Transverse colon (tissue), 4 donors: ENCODE measurements around the gene OR7A10. TPM values are rescaled to one million over a fixed set of nuclear protein-coding genes. Genes with fewer than 3 reads are reported as not detected.

Source experiments
- DNase-seq: peaks from one replicate; pipeline ENCODE4 v3.0.0-alpha.2; 2019
- H3K27ac ChIP-seq, 4 donors: fragments of 200-600 bp; sonication (generic); 2 replicates each; pipeline ENCODE4 v1.5.1; 2016 to 2018; ENCODE audit warnings: inconsistent platforms in 4 of 4
- H3K27me3 ChIP-seq: fragments of 200-600 bp; sonication (generic); 2 replicates; pipeline ENCODE4 v1.5.1; 2017; ENCODE audit warnings: inconsistent platforms
- H3K36me3 ChIP-seq, 4 donors: fragments of 200-600 bp; sonication (generic); 2 replicates each; pipeline ENCODE4 v1.5.1; 2017 to 2019; ENCODE audit warnings: inconsistent platforms in 4 of 4
- H3K4me1 ChIP-seq, 4 donors: fragments of 200-600 bp; sonication (generic); 2 replicates each; pipeline ENCODE4 v1.5.1; 2017 to 2020; ENCODE audit warnings: inconsistent platforms in 4 of 4
- H3K4me3 ChIP-seq, 4 donors: fragments of 200-600 bp; sonication (generic); 1 replicate in 1 of 4; 2 replicates in 3 of 4; pipeline versions ENCODE4 v1.5.1 to v1.6.1; 2017 to 2019; ENCODE audit warnings: inconsistent platforms in 4 of 4
- H3K9me3 ChIP-seq, 2 donors: fragments of 200-600 bp; sonication (generic); 2 replicates each; pipeline ENCODE4 v1.5.1; 2017 to 2019; ENCODE audit warnings: inconsistent platforms in 2 of 2
- CTCF ChIP-seq, 5 experiments: fragments of 200-600 bp in 3 of 5; fragments of 450-650 bp in 2 of 5; sonication (generic) in 3 of 5; IDR thresholded peaks; 1 replicate in 2 of 5; 2 replicates in 3 of 5; pipeline ENCODE4 v1.5.1; 2016 to 2017; ENCODE audit warnings: antibody characterized with exemption in 5 of 5, inconsistent platforms in 3 of 5, mild to moderate bottlenecking in 2 of 5, moderate library complexity in 1 of 5
- EP300 ChIP-seq: sonication (generic); formaldehyde crosslinking; IDR thresholded peaks from one replicate; pipeline ENCODE4 v1.6.1; 2017; ENCODE audit warnings: antibody characterized with exemption, low read depth
- POLR2A ChIP-seq: fragments of 450-650 bp; IDR thresholded peaks from one replicate; pipeline ENCODE4 v1.6.1; 2016; ENCODE audit warnings: antibody characterized with exemption, mild to moderate bottlenecking, moderate library complexity
- POLR2AphosphoS5 ChIP-seq, 3 donors: sonication (generic); formaldehyde crosslinking; IDR thresholded peaks; one replicate each; pipeline ENCODE4 v1.6.1; 2016; ENCODE audit warnings: antibody characterized with exemption in 3 of 3
- WGBS, 2 donors: methylation state at CpG; one replicate each; pipeline ENCODE4 v1.1.5; 2018; ENCODE audit warnings: low coverage in 1 of 2; 5-methylcytosine and 5-hydroxymethylcytosine counted together
- in situ Hi-C, 4 donors: fragments of 200-750 bp; cut with MboI; loops; one replicate each; pipeline versions ENCODE4 v1.15.0 to v1.15.1; 2017; ENCODE audit warnings: low sequenced_read_pairs in 3 of 4, low pct_ligation_motif_present in 1 of 4, low pct_unique_long_range_greater_than_20kb in 1 of 4
- intact Hi-C: fragments of 100-400 bp; cut with DNase I; formaldehyde crosslinking; loops from one replicate; pipeline ENCODE4 v1.15.1; 2023; ENCODE audit warnings: low total_unique reads
- total RNA-seq, 4 donors: library from RNA; depleted of rRNA; stranded (reverse); fragments of >200 nt; gene quantifications; one replicate each; pipeline ENCODE4 v1.1.0, GENCODE V29; 2016

The OR7A10 gene
- total RNA-seq, 4 donors from 2014 or later = not detected

GRCh38 chr19:14871619-14872230 is 23.0 kb upstream of the OR7A10 start:
- H3K4me3 ChIP-seq = no peak overlapping the region
- in situ Hi-C loops (no loop called here), intact Hi-C loops (no loop called here)
- peak in 4 of 5 experiments; percentile 16 to 33 (median 23) for TF ChIP-seq CTCF (IDR thresholded peaks at IDR 0.05)
- TF ChIP-seq POLR2AphosphoS5 (IDR thresholded peaks at IDR 0.05) = no peak
- H3K27me3 ChIP-seq = peaks cover 11% of the 10 kb centered on the region
- H3K27ac ChIP-seq = no peak overlapping the region
- WGBS, 2 donors = 61 to 72% methylated on average over 4 of the region's 4 CpGs
- H3K4me1 ChIP-seq = no peaks in the 10 kb centered on the region
- H3K36me3 ChIP-seq = no peaks in the 10 kb centered on the region
- no peak for DNase-seq
- no peaks in the 10 kb centered on the region for H3K9me3 ChIP-seq

- no peak overlapping the region for H3K27ac ChIP-seq
- no peak for DNase-seq
- peaks cover 5% of the 10 kb centered on the region for H3K27me3 ChIP-seq
- H3K36me3 ChIP-seq = no peaks in the 10 kb centered on the region
- H3K4me3 ChIP-seq = no peak overlapping the region
- in situ Hi-C loops = no loop called here
- WGBS, 2 donors = 73 to 84% methylated on average over 4 to 5 of the region's 5 CpGs
- no peaks in the 10 kb centered on the region for H3K4me1 ChIP-seq
- intact Hi-C loops = no loop called here
- TF ChIP-seq CTCF (IDR thresholded peaks at IDR 0.05) (no peak), EP300 (no peak), POLR2A (no peak), POLR2AphosphoS5 (IDR thresholded peaks at IDR 0.05) (no peak)
- no peaks in the 10 kb centered on the region for H3K9me3 ChIP-seq
Measured at GRCh38 chr19:14868497-14868896, 19.8 kb upstream of the OR7A10 start.

- H3K27ac ChIP-seq = no peak overlapping the region
- 35 to 56% methylated on average over 3 to 6 of the region's 6 CpGs for WGBS, 2 donors
- in situ Hi-C loops (no loop called here), intact Hi-C loops (no loop called here)
- no peak for TF ChIP-seq POLR2A
- no peak for TF ChIP-seq CTCF (IDR thresholded peaks at IDR 0.05)
- no peak for TF ChIP-seq EP300
- no peak for TF ChIP-seq POLR2AphosphoS5 (IDR thresholded peaks at IDR 0.05)
- no peak overlapping the region for H3K4me3 ChIP-seq
- no peaks in the 10 kb centered on the region for H3K9me3 ChIP-seq
- DNase-seq = no peak
- H3K36me3 ChIP-seq = no peaks in the 10 kb centered on the region
- no peaks in the 10 kb centered on the region for H3K4me1 ChIP-seq
- H3K27me3 ChIP-seq = peaks cover 10% of the 10 kb centered on the region
Measured at GRCh38 chr19:14843578-14843977, 5.1 kb downstream of the OR7A10 start.

- in situ Hi-C loops (no loop called here), intact Hi-C loops (no loop called here)
- peaks cover 10% of the 10 kb centered on the region for H3K27me3 ChIP-seq
- TF ChIP-seq EP300 (no peak), CTCF (IDR thresholded peaks at IDR 0.05) (no peak), POLR2A (no peak), POLR2AphosphoS5 (IDR thresholded peaks at IDR 0.05) (no peak)
- H3K4me3 ChIP-seq = no peak overlapping the region
- DNase-seq = no peak
- no peaks in the 10 kb centered on the region for H3K9me3 ChIP-seq
- no peaks in the 10 kb centered on the region for H3K36me3 ChIP-seq
- no peak overlapping the region for H3K27ac ChIP-seq
- H3K4me1 ChIP-seq = no peaks in the 10 kb centered on the region
- 43% methylated on average over 2 of the region's 2 CpGs; no CpG with 5 or more reads in 1 of the 2 donors for WGBS, 2 donors
Measured at GRCh38 chr19:14843169-14843568, 5.6 kb downstream of the OR7A10 start.
